HepG2 (cell line): ENCODE data around the gene COLGALT1. TPM values are rescaled to one million over a fixed set of nuclear protein-coding genes. Genes with fewer than 3 reads are reported as not detected.

ENCODE experiments used
- ATAC-seq: fragments of 200-7000 bp; cut with Tn5 transposase; 3 replicates; pipeline ENCODE4 v1.9.1; 2020; ENCODE audit warnings: mild to moderate bottlenecking, moderate library complexity
- BruUV-seq: library from RNA; stranded (reverse); fragments of 400-500 nt; replicated peaks from 2 replicates; lab custom pipeline; 2021; lab: Mats Ljungman, UMichigan
- CTCF ChIA-PET: fragments of 300-600 bp; formaldehyde crosslinking; extraction: SDS; loops from one replicate; lab custom pipeline; 2021; ENCODE audit warnings: low total read pairs, inconsistent platforms, low intra/inter-chr PET ratio; lab: Yijun Ruan, JAX
- POLR2A ChIA-PET: fragments of 350-600 bp; sonication (Branson Sonifier 250); formaldehyde crosslinking; loops from one replicate; lab custom pipeline; 2020; ENCODE audit warnings: antibody characterized with exemption, inconsistent platforms; lab: Yijun Ruan, JAX
- DNase-seq: peaks from one replicate; pipeline ENCODE4 v3.0.0-alpha.2; 2015; ENCODE audit warnings: low spot score
- FAIRE-seq: peaks from 3 replicates; lab custom pipeline; 2011; peaks lifted over from hg19 to GRCh38; lab: Jason Lieb, UNC
- H2AFZ ChIP-seq: one replicate; pipeline ENCODE4 v1.6.1; 2011; ENCODE audit warnings: low read length, inconsistent platforms
- H3K27ac ChIP-seq: fragments of 300-600 bp; 3 replicates; pipeline ENCODE4 v1.8.0; 2011; ENCODE audit warnings: mixed run types, mild to moderate bottlenecking, mixed read lengths, low read length, inconsistent platforms; ENCODE audit not compliant: insufficient read depth; ENCODE audit errors: extremely low read length
- H3K27me3 ChIP-seq, 2 experiments: fragments of 200-600 bp in 1 of 2; 2 replicates in 1 of 2; 3 replicates in 1 of 2; pipeline versions ENCODE4 v1.6.0 to v1.8.0; 2011; ENCODE audit warnings: low read length in 2 of 2, mild to moderate bottlenecking in 2 of 2, moderate library complexity in 2 of 2, inconsistent platforms in 1 of 2; ENCODE audit not compliant: insufficient read depth in 2 of 2, control insufficient read depth in 1 of 2
- H3K36me3 ChIP-seq, 2 experiments: fragments of 200-600 bp in 1 of 2; replicated peaks in 1 of 2; 2 replicates in 1 of 2; 3 replicates in 1 of 2; pipeline versions ENCODE4 v1.5.1 to v1.8.0; 2011; ENCODE audit warnings: low read length in 2 of 2, inconsistent platforms in 1 of 2; ENCODE audit not compliant: insufficient read depth in 2 of 2, control insufficient read depth in 1 of 2
- H3K4me1 ChIP-seq: 2 replicates; pipeline ENCODE4 v1.5.1; 2012; ENCODE audit warnings: low read length, inconsistent platforms; ENCODE audit not compliant: insufficient read depth
- H3K4me2 ChIP-seq: 2 replicates; pipeline ENCODE4 v1.6.0; 2011; ENCODE audit warnings: low read depth, low read length, inconsistent platforms
- H3K4me3 ChIP-seq, 3 experiments: fragments of 200-600 bp in 1 of 3; sonication (generic), shearing (Covaris generic) in 1 of 3; replicated peaks in 1 of 3; 2 replicates each; pipeline ENCODE4 v1.5.1; 2011 to 2016; ENCODE audit warnings: low read length in 3 of 3, inconsistent platforms in 2 of 3, low read depth in 2 of 3, mild to moderate bottlenecking in 2 of 3, control low read depth in 1 of 3, mixed read lengths in 1 of 3; ENCODE audit not compliant: insufficient read depth in 1 of 3
- H3K79me2 ChIP-seq: one replicate; pipeline ENCODE4 v1.6.1; 2011; ENCODE audit warnings: low read length, inconsistent platforms; ENCODE audit not compliant: insufficient read depth
- H3K9ac ChIP-seq: 2 replicates; pipeline ENCODE4 v1.6.0; 2011; ENCODE audit warnings: mild to moderate bottlenecking, low read depth, low read length, inconsistent platforms; ENCODE audit not compliant: insufficient read depth
- H3K9me3 ChIP-seq: 2 replicates; pipeline ENCODE4 v1.5.1; 2012; ENCODE audit warnings: mild to moderate bottlenecking, low read length
- H4K20me1 ChIP-seq: 2 replicates; pipeline ENCODE4 v1.6.0; 2011; ENCODE audit warnings: inconsistent platforms, mild to moderate bottlenecking, low read length, moderate library complexity; ENCODE audit not compliant: insufficient read depth
- BORCS8-MEF2B ChIP-seq: sonication (generic); formaldehyde crosslinking; IDR thresholded peaks from 2 replicates; pipeline ENCODE4 v1.8.0; 2022; ENCODE audit warnings: mild to moderate bottlenecking, missing genetic modification reagents
- CHD4 ChIP-seq: fragments of 200-600 bp; sonication (generic); IDR thresholded peaks from 2 replicates; pipeline ENCODE4 v1.7.0; 2017; ENCODE audit warnings: mild to moderate bottlenecking, low read length, borderline replicate concordance
- ELF4 ChIP-seq: sonication (generic); formaldehyde crosslinking; IDR thresholded peaks from 2 replicates; pipeline ENCODE4 v1.5.0; 2020; ENCODE audit warnings: missing genetic modification reagents, mild to moderate bottlenecking, moderate library complexity, borderline replicate concordance
- GATAD1 ChIP-seq: IDR thresholded peaks from 2 replicates; pipeline ENCODE4 v1.6.1; 2016; ENCODE audit warnings: missing genetic modification reagents, missing compliant biosample characterization
- STAG1 ChIP-seq: sonication (generic); formaldehyde crosslinking; IDR thresholded peaks from 2 replicates; pipeline ENCODE4 v1.4.0; 2020; ENCODE audit warnings: missing genetic modification reagents
- ZNF747 ChIP-seq: sonication (generic); formaldehyde crosslinking; IDR thresholded peaks from 2 replicates; pipeline ENCODE4 v1.8.1; 2023; ENCODE audit warnings: missing genetic modification reagents, mild to moderate bottlenecking, borderline replicate concordance
- WGBS: methylation state at CpG from one replicate; pipeline ENCODE4 v1.1.6; 2017; ENCODE audit warnings: low lambda C conversion rate; 5-methylcytosine and 5-hydroxymethylcytosine counted together
- in situ Hi-C: cut with HindIII; loops from 2 replicates; pipeline ENCODE4 v1.10.0; 2017; ENCODE audit warnings: low pct_unique_long_range_greater_than_20kb; ENCODE audit not compliant: extremely low pct_ligation_motif_present
- intact Hi-C: fragments of 100-400 bp; cut with micrococcal nuclease; formaldehyde crosslinking; loops from one replicate; pipeline ENCODE4 v1.10.0; 2022; ENCODE audit not compliant: unreplicated experiment
- polyA plus RNA-seq, 8 experiments: library from polyadenylated mRNA; depleted of rRNA in 3 of 8; stranded (reverse) in 7 of 8; unstranded in 1 of 8; fragments of >200 nt; fragmentation: Illumina TruSeq in 4 of 8; extraction: Trizol in 4 of 8; gene quantifications; 2 replicates each; pipeline versions ENCODE4 v1.2.1 to v1.2.3, GENCODE V29; 2011 to 2016; ENCODE audit warnings: low read depth in 4 of 8, missing spikeins in 1 of 8, mixed read lengths in 1 of 8; ENCODE audit not compliant: insufficient read depth in 1 of 8
- total RNA-seq, 5 experiments: library from RNA; depleted of rRNA; stranded (reverse); fragments of >200 nt; fragmentation: Illumina TruSeq; extraction: Trizol; gene quantifications; 2 replicates each; pipeline ENCODE4 v1.2.3, GENCODE V29; 2016; ENCODE audit warnings: low read depth in 1 of 5
- TF ChIP-seq, protein P1 (sequence below): IDR thresholded peaks from 2 replicates; pipeline ENCODE4 v1.6.1; 2016
- TF ChIP-seq, protein P2 (sequence below): sonication (generic); formaldehyde crosslinking; IDR thresholded peaks from 2 replicates; pipeline ENCODE4 v1.4.0; 2020; ENCODE audit warnings: missing genetic modification reagents
- TF ChIP-seq, protein P3 (sequence below), 2 experiments: sonication (generic) in 1 of 2; formaldehyde crosslinking in 1 of 2; IDR thresholded peaks; 2 replicates each; pipeline versions ENCODE4 v1.4.0 to v1.6.1; 2018 to 2020; ENCODE audit warnings: missing genetic modification reagents in 2 of 2, borderline replicate concordance in 1 of 2, low read depth in 1 of 2, mild to moderate bottlenecking in 1 of 2, missing biosample characterization in 1 of 2

Gene COLGALT1
- total and polyA plus RNA-seq, 2 of the 13 experiments (the other 11 are each of a cell fraction or from before 2014, with no cell fraction given) = 58.0 to 211 TPM

DNA sequence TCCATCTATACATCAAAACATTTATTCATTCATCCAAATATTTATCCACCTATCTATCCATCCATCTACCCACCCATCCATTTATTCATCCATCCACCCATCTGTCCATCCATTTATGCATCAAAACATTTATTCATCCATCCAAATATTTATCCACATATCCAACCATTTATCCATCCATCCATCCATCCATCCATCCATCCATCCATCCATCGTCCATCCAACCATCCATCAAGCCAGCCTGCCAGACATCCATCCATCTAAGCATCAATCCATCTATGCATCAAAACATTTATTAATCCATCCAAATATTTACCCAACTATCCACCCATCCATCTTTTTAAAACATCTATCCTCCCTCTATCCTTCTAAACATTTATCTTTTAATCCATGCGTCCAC, 70.5 kb downstream of the COLGALT1 start:
- ChIA-PET POLR2A (no interaction called here), CTCF (no interaction called here)
- TF ChIP-seq, protein P1, sequence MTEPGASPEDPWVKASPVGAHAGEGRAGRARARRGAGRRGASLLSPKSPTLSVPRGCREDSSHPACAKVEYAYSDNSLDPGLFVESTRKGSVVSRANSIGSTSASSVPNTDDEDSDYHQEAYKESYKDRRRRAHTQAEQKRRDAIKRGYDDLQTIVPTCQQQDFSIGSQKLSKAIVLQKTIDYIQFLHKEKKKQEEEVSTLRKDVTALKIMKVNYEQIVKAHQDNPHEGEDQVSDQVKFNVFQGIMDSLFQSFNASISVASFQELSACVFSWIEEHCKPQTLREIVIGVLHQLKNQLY (CRISPR knock-in tag) = no peak
- TF ChIP-seq CHD4 (no peak), ZNF747 (CRISPR knock-in tag) (no peak), ELF4 (CRISPR knock-in tag) (no peak), GATAD1 (no peak), BORCS8-MEF2B (CRISPR knock-in tag) (no peak), STAG1 (CRISPR knock-in tag) (no peak)
- TF ChIP-seq, protein P2, sequence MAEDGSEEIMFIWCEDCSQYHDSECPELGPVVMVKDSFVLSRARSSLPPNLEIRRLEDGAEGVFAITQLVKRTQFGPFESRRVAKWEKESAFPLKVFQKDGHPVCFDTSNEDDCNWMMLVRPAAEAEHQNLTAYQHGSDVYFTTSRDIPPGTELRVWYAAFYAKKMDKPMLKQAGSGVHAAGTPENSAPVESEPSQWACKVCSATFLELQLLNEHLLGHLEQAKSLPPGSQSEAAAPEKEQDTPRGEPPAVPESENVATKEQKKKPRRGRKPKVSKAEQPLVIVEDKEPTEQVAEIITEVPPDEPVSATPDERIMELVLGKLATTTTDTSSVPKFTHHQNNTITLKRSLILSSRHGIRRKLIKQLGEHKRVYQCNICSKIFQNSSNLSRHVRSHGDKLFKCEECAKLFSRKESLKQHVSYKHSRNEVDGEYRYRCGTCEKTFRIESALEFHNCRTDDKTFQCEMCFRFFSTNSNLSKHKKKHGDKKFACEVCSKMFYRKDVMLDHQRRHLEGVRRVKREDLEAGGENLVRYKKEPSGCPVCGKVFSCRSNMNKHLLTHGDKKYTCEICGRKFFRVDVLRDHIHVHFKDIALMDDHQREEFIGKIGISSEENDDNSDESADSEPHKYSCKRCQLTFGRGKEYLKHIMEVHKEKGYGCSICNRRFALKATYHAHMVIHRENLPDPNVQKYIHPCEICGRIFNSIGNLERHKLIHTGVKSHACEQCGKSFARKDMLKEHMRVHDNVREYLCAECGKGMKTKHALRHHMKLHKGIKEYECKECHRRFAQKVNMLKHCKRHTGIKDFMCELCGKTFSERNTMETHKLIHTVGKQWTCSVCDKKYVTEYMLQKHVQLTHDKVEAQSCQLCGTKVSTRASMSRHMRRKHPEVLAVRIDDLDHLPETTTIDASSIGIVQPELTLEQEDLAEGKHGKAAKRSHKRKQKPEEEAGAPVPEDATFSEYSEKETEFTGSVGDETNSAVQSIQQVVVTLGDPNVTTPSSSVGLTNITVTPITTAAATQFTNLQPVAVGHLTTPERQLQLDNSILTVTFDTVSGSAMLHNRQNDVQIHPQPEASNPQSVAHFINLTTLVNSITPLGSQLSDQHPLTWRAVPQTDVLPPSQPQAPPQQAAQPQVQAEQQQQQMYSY (CRISPR knock-in tag) = no peak
- TF ChIP-seq, protein P3, sequence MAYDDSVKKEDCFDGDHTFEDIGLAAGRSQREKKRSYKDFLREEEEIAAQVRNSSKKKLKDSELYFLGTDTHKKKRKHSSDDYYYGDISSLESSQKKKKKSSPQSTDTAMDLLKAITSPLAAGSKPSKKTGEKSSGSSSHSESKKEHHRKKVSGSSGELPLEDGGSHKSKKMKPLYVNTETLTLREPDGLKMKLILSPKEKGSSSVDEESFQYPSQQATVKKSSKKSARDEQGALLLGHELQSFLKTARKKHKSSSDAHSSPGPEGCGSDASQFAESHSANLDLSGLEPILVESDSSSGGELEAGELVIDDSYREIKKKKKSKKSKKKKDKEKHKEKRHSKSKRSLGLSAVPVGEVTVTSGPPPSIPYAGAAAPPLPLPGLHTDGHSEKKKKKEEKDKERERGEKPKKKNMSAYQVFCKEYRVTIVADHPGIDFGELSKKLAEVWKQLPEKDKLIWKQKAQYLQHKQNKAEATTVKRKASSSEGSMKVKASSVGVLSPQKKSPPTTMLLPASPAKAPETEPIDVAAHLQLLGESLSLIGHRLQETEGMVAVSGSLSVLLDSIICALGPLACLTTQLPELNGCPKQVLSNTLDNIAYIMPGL (CRISPR knock-in tag; IDR thresholded peaks at IDR 0.05; ENCODE audit: borderline replicate concordance in 1 of 2, low read depth in 1 of 2) = no peak
- in situ Hi-C loops = no loop called here
- H2AFZ ChIP-seq = no peak overlapping the region
- peaks cover 0 to 6% of the 10 kb centered on the region in 2 experiments; a peak in 1 of 5 replicates for H3K27me3 ChIP-seq
- FAIRE-seq (no peak), ATAC-seq (no peak), DNase-seq (no peak)
- H3K36me3 ChIP-seq = no peaks in the 10 kb centered on the region
- 7% methylated on average over 2 of the region's 2 CpGs for WGBS
- H3K9me3 ChIP-seq = no peaks in the 10 kb centered on the region
- H3K27ac ChIP-seq = no peak overlapping the region
- no peak overlapping the region for H3K4me2 ChIP-seq
- no peaks in the 10 kb centered on the region for H4K20me1 ChIP-seq
- H3K4me1 ChIP-seq = no peaks in the 10 kb centered on the region
- BruUV-seq = no TSS peak
- no peak overlapping the region for H3K9ac ChIP-seq
- intact Hi-C loops = no loop called here
- no peaks in the 10 kb centered on the region for H3K79me2 ChIP-seq
- H3K4me3 ChIP-seq = no peak overlapping the region
